Stimulated activated CD8-positive, alpha-beta memory T cell treated with anti-CD3 and anti-CD28 coated beads, Interleukin-7, amount 100 ng/mL, for 4 hours (primary cell): ENCODE results near the gene KIN.
"Not testable (repeated sequence)": the region's sequence is repeated elsewhere in the genome, so short reads cannot be mapped to it uniquely, and the experiment has no call there.

ENCODE experiments used
- DNase-seq, 2 donors: peaks; one replicate each; pipeline ENCODE4 v3.0.0-alpha.2; 2020; ENCODE audit warnings: low read depth in 2 of 2

Gene KIN

GRCh38 chr10:7734821-7735220, 53.0 kb downstream of the KIN start:
- no peak for DNase-seq

- DNase-seq: no peak
Measured at GRCh38 chr10:7722927-7723529, 64.8 kb downstream of the KIN start.

GRCh38 chr10:7720478-7720877, 67.3 kb downstream of the KIN start:
- no peak for DNase-seq

- DNase-seq: no peak
Measured at GRCh38 chr10:7718685-7719084, 69.1 kb downstream of the KIN start.

- no peak for DNase-seq
Measured at GRCh38 chr10:7717767-7718166, 70.0 kb downstream of the KIN start.

- no peak for DNase-seq
Measured at GRCh38 chr10:7715515-7715914, 72.3 kb downstream of the KIN start.

- DNase-seq: not testable (repeated sequence)
Measured at GRCh38 chr10:7711075-7711474, 76.7 kb downstream of the KIN start.

GRCh38 chr10:7710446-7710845, 77.3 kb downstream of the KIN start:
- no peak for DNase-seq

GRCh38 chr10:7708832-7709231, 79.0 kb downstream of the KIN start:
- no peak for DNase-seq

GRCh38 chr10:7707858-7708622, 79.8 kb downstream of the KIN start:
- DNase-seq: no peak

GRCh38 chr10:7707102-7707501, 80.7 kb downstream of the KIN start:
- no peak for DNase-seq

GRCh38 chr10:7706534-7707073, 81.2 kb downstream of the KIN start:
- DNase-seq: no peak

GRCh38 chr10:7705341-7705740, 82.5 kb downstream of the KIN start:
- no peak for DNase-seq

- no peak for DNase-seq
Measured at GRCh38 chr10:7704071-7705016, 83.4 kb downstream of the KIN start.

GRCh38 chr10:7703140-7703539, 84.7 kb downstream of the KIN start, which contains the start of gene ITIH2:
TSS of gene ITIH2 (plus strand) at chr10:7703316. CDS start at chr10:7703435, 119 bp downstream.
- DNase-seq: no peak

- DNase-seq: no peak
Measured at GRCh38 chr10:7702288-7702812, 85.4 kb downstream of the KIN start.

- DNase-seq: no peak
Measured at GRCh38 chr10:7701158-7701742, 86.5 kb downstream of the KIN start.
